KMS-11 (cell line): ENCODE results near the gene ALOX5AP.

Experiments used
- H2AFZ ChIP-seq: fragments of 200-600 bp; sonication (generic); 2 replicates; pipeline ENCODE4 v1.6.1; 2016; ENCODE audit warnings: antibody characterized with exemption, mixed run types, low read depth
- H3K27ac ChIP-seq: fragments of 200-600 bp; sonication (generic); 2 replicates; pipeline ENCODE4 v1.6.1; 2016; ENCODE audit warnings: mild to moderate bottlenecking, mixed run types
- H3K27me3 ChIP-seq: fragments of 200-600 bp; sonication (generic); 2 replicates; pipeline ENCODE4 v1.6.1; 2017; ENCODE audit warnings: mild to moderate bottlenecking, low read depth, mixed run types, moderate library complexity; ENCODE audit not compliant: insufficient read depth
- H3K36me3 ChIP-seq: fragments of 200-600 bp; sonication (generic); 2 replicates; pipeline ENCODE4 v1.6.1; 2017; ENCODE audit warnings: mild to moderate bottlenecking, mixed run types; ENCODE audit not compliant: insufficient read depth
- H3K4me1 ChIP-seq: fragments of 200-600 bp; sonication (generic); 2 replicates; pipeline ENCODE4 v1.6.1; 2016; ENCODE audit warnings: mild to moderate bottlenecking, low read depth, mixed run types; ENCODE audit not compliant: poor library complexity, severe bottlenecking
- H3K4me2 ChIP-seq: fragments of 200-600 bp; sonication (generic); 2 replicates; pipeline ENCODE4 v1.7.0; 2016; ENCODE audit warnings: mild to moderate bottlenecking, mixed run types
- H3K4me3 ChIP-seq: fragments of 200-600 bp; sonication (generic); IDR thresholded peaks from 2 replicates; pipeline ENCODE4 v1.6.1; 2017; ENCODE audit warnings: low read depth, low read length, mixed read lengths; ENCODE audit not compliant: insufficient read depth
- H3K79me2 ChIP-seq: fragments of 200-600 bp; sonication (generic); 2 replicates; pipeline ENCODE4 v1.6.1; 2016; ENCODE audit warnings: low read depth, mixed run types; ENCODE audit not compliant: insufficient read depth
- H3K9ac ChIP-seq: fragments of 200-600 bp; sonication (generic); 2 replicates; pipeline ENCODE4 v1.6.1; 2016; ENCODE audit warnings: mild to moderate bottlenecking, mixed run types
- H4K20me1 ChIP-seq: fragments of 200-600 bp; sonication (generic); 2 replicates; pipeline ENCODE4 v1.6.1; 2016; ENCODE audit warnings: mild to moderate bottlenecking, mixed run types; ENCODE audit not compliant: insufficient read depth
- CTCF ChIP-seq: fragments of 200-600 bp; sonication (generic); conservative IDR thresholded peaks from 2 replicates; pipeline ENCODE4 v1.6.1; 2017; ENCODE audit warnings: low read depth, mild to moderate bottlenecking, antibody characterized with exemption, low read length, moderate library complexity, mixed read lengths

Gene ALOX5AP

GRCh38 chr13:30807392-30807791 lies 72.0 kb downstream of the ALOX5AP start:
- no peaks in the 10 kb centered on the region for H3K27me3 ChIP-seq
- H3K9ac ChIP-seq, result no peak overlapping the region
- no peak overlapping the region for H2AFZ ChIP-seq
- TF ChIP-seq CTCF, result no peak
- H3K27ac ChIP-seq, result no peak overlapping the region
- H3K4me2 ChIP-seq, result no peak overlapping the region
- H3K4me3 ChIP-seq, result no peak overlapping the region
- H4K20me1 ChIP-seq, result no peaks in the 10 kb centered on the region
- H3K79me2 ChIP-seq, result no peaks in the 10 kb centered on the region
- H3K36me3 ChIP-seq, result no peaks in the 10 kb centered on the region
- H3K4me1 ChIP-seq, result no peaks in the 10 kb centered on the region

GRCh38 chr13:30808600-30808999 lies 73.3 kb downstream of the ALOX5AP start:
- Histone ChIP-seq H4K20me1 (no peaks in the 10 kb centered on the region), H3K4me2 (no peak overlapping the region), H3K9ac (no peak overlapping the region), H3K79me2 (no peaks in the 10 kb centered on the region), H3K4me3 (no peak overlapping the region), H3K27me3 (no peaks in the 10 kb centered on the region), H2AFZ (no peak overlapping the region), H3K36me3 (no peaks in the 10 kb centered on the region), H3K4me1 (no peaks in the 10 kb centered on the region), H3K27ac (no peak overlapping the region)
- no peak for TF ChIP-seq CTCF

GRCh38 chr13:30809787-30810186 lies 74.4 kb downstream of the ALOX5AP start:
- H3K4me1 ChIP-seq, result no peaks in the 10 kb centered on the region
- no peak overlapping the region for H3K4me3 ChIP-seq
- H3K36me3 ChIP-seq, result no peaks in the 10 kb centered on the region
- no peak overlapping the region for H3K27ac ChIP-seq
- H3K27me3 ChIP-seq, result no peaks in the 10 kb centered on the region
- no peak overlapping the region for H3K4me2 ChIP-seq
- TF ChIP-seq CTCF, result no peak
- H2AFZ ChIP-seq, result no peak overlapping the region
- no peaks in the 10 kb centered on the region for H3K79me2 ChIP-seq
- no peaks in the 10 kb centered on the region for H4K20me1 ChIP-seq
- no peak overlapping the region for H3K9ac ChIP-seq

- H3K36me3 ChIP-seq, result no peaks in the 10 kb centered on the region
- TF ChIP-seq CTCF, result no peak
- no peaks in the 10 kb centered on the region for H3K4me1 ChIP-seq
- H3K4me3 ChIP-seq, result no peak overlapping the region
- H4K20me1 ChIP-seq, result no peaks in the 10 kb centered on the region
- H3K4me2 ChIP-seq, result no peak overlapping the region
- no peak overlapping the region for H2AFZ ChIP-seq
- no peaks in the 10 kb centered on the region for H3K27me3 ChIP-seq
- no peak overlapping the region for H3K9ac ChIP-seq
- no peaks in the 10 kb centered on the region for H3K79me2 ChIP-seq
- no peak overlapping the region for H3K27ac ChIP-seq
Measured at GRCh38 chr13:30810261-30810701, 74.9 kb downstream of the ALOX5AP start.
